CD4-positive, alpha-beta T cell (primary cell): Measurements from ENCODE around the gene NOP56. TPM values are rescaled to one million over a fixed set of nuclear protein-coding genes. Genes with fewer than 3 reads are reported as not detected.

Source experiments
- ATAC-seq: fragments of 200-7000 bp; cut with Tn5 transposase; one replicate; pipeline ENCODE4 v1.10.0; 2022; ENCODE audit warnings: mild to moderate bottlenecking; ENCODE audit not compliant: poor library complexity
- CTCF ChIA-PET: fragments of 350-600 bp; sonication (Branson Sonifier 250); formaldehyde crosslinking; loops from one replicate; lab custom pipeline; 2021; ENCODE audit warnings: antibody characterized with exemption, inconsistent platforms; lab: Charles Lee
- POLR2A ChIA-PET: fragments of 350-600 bp; sonication (Branson Sonifier 250); formaldehyde crosslinking; loops from one replicate; lab custom pipeline; 2021; ENCODE audit warnings: antibody characterized with exemption, inconsistent platforms; lab: Charles Lee
- DNase-seq, 14 experiments: peaks; one replicate each; pipeline ENCODE4 v3.0.0-alpha.2; 2013 to 2020; ENCODE audit warnings: mixed read lengths in 2 of 14
- H3K27ac ChIP-seq, 2 donors: one replicate each; pipeline versions ENCODE4 v1.5.1 to v1.7.0; 2013; ENCODE audit warnings: low read length in 2 of 2, low read depth in 1 of 2, mild to moderate bottlenecking in 1 of 2
- H3K27me3 ChIP-seq, 2 experiments: 1 replicate in 1 of 2; 2 replicates in 1 of 2; pipeline versions ENCODE4 v1.6.1 to v1.7.0; 2013; ENCODE audit warnings: low read length in 2 of 2, control low read depth in 1 of 2, mild to moderate bottlenecking in 1 of 2, moderate library complexity in 1 of 2; ENCODE audit not compliant: insufficient read depth in 2 of 2, control insufficient read depth in 1 of 2
- H3K36me3 ChIP-seq: one replicate; pipeline ENCODE4 v1.6.1; 2013; ENCODE audit warnings: low read length, control low read depth; ENCODE audit not compliant: insufficient read depth
- H3K4me1 ChIP-seq: one replicate; pipeline ENCODE4 v1.6.1; 2013; ENCODE audit warnings: low read length, control low read depth; ENCODE audit not compliant: insufficient read depth
- H3K4me3 ChIP-seq: one replicate; pipeline ENCODE4 v1.5.1; 2013; ENCODE audit warnings: mild to moderate bottlenecking, low read length, moderate library complexity
- H3K9me3 ChIP-seq, 2 experiments: 1 replicate in 1 of 2; 2 replicates in 1 of 2; pipeline versions ENCODE4 v1.6.1 to v1.7.0; 2013; ENCODE audit warnings: low read length in 2 of 2, mild to moderate bottlenecking in 2 of 2, control low read depth in 1 of 2, moderate library complexity in 1 of 2; ENCODE audit not compliant: control insufficient read depth in 1 of 2, insufficient read depth in 1 of 2
- H3K27ac Mint-ChIP-seq: one replicate; pipeline ENCODE4 v1.8.0; 2020; ENCODE audit warnings: mixed read lengths
- H3K27me3 Mint-ChIP-seq: one replicate; pipeline ENCODE4 v1.8.0; 2021; ENCODE audit warnings: mixed read lengths
- H3K36me3 Mint-ChIP-seq: one replicate; pipeline ENCODE4 v1.8.0; 2021; ENCODE audit warnings: low read depth, mixed read lengths
- H3K4me1 Mint-ChIP-seq: one replicate; pipeline ENCODE4 v1.8.0; 2021; ENCODE audit warnings: low read depth, mixed read lengths
- H3K4me3 Mint-ChIP-seq: one replicate; pipeline ENCODE4 v1.8.0; 2020; ENCODE audit warnings: mild to moderate bottlenecking, mixed read lengths
- H3K9me3 Mint-ChIP-seq: one replicate; pipeline ENCODE4 v1.8.0; 2020; ENCODE audit warnings: mixed read lengths
- intact Hi-C, 2 experiments: fragments of 100-400 bp; cut with DNase I in 1 of 2; cut with micrococcal nuclease in 1 of 2; formaldehyde crosslinking; loops; one replicate each; pipeline versions ENCODE4 v1.15.1 to v1.9.0; 2023 to 2025; cut with DNase I, micrococcal nuclease
- polyA plus RNA-seq, 2 donors: library from polyadenylated mRNA; unstranded; fragments of 120-200 nt; gene quantifications; one replicate each; pipeline ENCODE4 v1.2.1, GENCODE V29; 2013
- total RNA-seq, 174 experiments: library from RNA in 2 of 174; stranded (reverse) in 2 of 174; gene quantifications; one replicate each; pipeline ENCODE4 v1.2.3 and lab custom pipeline; 2021 to 2026
- TF ChIP-seq, protein P1 (sequence below): fragments of 200-600 bp; IDR thresholded peaks from one replicate; pipeline ENCODE4 v1.8.0; 2022; ENCODE audit warnings: antibody characterized with exemption, mild to moderate bottlenecking

NOP56 gene, protein sequence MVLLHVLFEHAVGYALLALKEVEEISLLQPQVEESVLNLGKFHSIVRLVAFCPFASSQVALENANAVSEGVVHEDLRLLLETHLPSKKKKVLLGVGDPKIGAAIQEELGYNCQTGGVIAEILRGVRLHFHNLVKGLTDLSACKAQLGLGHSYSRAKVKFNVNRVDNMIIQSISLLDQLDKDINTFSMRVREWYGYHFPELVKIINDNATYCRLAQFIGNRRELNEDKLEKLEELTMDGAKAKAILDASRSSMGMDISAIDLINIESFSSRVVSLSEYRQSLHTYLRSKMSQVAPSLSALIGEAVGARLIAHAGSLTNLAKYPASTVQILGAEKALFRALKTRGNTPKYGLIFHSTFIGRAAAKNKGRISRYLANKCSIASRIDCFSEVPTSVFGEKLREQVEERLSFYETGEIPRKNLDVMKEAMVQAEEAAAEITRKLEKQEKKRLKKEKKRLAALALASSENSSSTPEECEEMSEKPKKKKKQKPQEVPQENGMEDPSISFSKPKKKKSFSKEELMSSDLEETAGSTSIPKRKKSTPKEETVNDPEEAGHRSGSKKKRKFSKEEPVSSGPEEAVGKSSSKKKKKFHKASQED
- total RNA-seq = 100 to 1,000 TPM; 261 to 262 TPM
- polyA plus RNA-seq (2013, experiment 1 of 2) = 138 TPM
- 199 TPM for polyA plus RNA-seq (2013, experiment 2 of 2)
- total RNA-seq (lab: John Stamatoyannopoulos, UW) = 96.2 to 780 (median 216) reads per million in 172 experiments

- Mint-ChIP-seq H3K9me3 (no peaks in the 10 kb centered on the region), H3K27me3 (no peaks in the 10 kb centered on the region), H3K4me1 (peaks cover 59% of the 10 kb centered on the region), H3K27ac (peak within 1 kb of the TSS; percentile 94), H3K36me3 (peaks cover 51% of the 10 kb centered on the region), H3K4me3 (peak within 1 kb of the TSS; percentile 95)
- Histone ChIP-seq H3K9me3 (no peaks in the 10 kb centered on the region), H3K27me3 (no peaks in the 10 kb centered on the region), H3K4me3 (peak within 1 kb of the TSS; percentile 81), H3K4me1 (peaks cover 48% of the 10 kb centered on the region), H3K36me3 (peaks cover 34% of the 10 kb centered on the region), H3K27ac (peak within 1 kb of the TSS; percentile 66 to 83)
- ATAC-seq (peak; percentile 86), DNase-seq (peak; percentile 85 to 98 (median 95))
- TF ChIP-seq, protein P1, sequence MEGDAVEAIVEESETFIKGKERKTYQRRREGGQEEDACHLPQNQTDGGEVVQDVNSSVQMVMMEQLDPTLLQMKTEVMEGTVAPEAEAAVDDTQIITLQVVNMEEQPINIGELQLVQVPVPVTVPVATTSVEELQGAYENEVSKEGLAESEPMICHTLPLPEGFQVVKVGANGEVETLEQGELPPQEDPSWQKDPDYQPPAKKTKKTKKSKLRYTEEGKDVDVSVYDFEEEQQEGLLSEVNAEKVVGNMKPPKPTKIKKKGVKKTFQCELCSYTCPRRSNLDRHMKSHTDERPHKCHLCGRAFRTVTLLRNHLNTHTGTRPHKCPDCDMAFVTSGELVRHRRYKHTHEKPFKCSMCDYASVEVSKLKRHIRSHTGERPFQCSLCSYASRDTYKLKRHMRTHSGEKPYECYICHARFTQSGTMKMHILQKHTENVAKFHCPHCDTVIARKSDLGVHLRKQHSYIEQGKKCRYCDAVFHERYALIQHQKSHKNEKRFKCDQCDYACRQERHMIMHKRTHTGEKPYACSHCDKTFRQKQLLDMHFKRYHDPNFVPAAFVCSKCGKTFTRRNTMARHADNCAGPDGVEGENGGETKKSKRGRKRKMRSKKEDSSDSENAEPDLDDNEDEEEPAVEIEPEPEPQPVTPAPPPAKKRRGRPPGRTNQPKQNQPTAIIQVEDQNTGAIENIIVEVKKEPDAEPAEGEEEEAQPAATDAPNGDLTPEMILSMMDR = no peak
- CTCF ChIA-PET = interaction anchor here (1.0 to 2.6 kb wide), 4 partner anchors 12 to 130 kb away, joined by 4 to 8 read pairs (median 6); partner anchors contain the start of gene IDH3B
- intact Hi-C loops = loop anchor here (1.0 to 5.0 kb wide), 4 partner anchors 12 to 755 kb away; partner anchors contain the start of genes IDH3B (in 2 of the 2), DNAAF9 (in 1 of the 2) and SNRPB (in 1 of the 2)
- POLR2A ChIA-PET = interaction anchor here (0.8 to 6.2 kb wide), 19 partner anchors 8 to 1819 kb away, joined by 3 to 124 read pairs (median 9); partner anchors contain the start of genes EBF4, FAM110A, IDH3B and PCED1A
Measured at GRCh38 chr20:2651772-2652723, at the start of gene NOP56. Gene NOP56, plus strand, starts transcription at chr20:2652632. Its CDS starts 29 bp downstream, at chr20:2652661.

DNA sequence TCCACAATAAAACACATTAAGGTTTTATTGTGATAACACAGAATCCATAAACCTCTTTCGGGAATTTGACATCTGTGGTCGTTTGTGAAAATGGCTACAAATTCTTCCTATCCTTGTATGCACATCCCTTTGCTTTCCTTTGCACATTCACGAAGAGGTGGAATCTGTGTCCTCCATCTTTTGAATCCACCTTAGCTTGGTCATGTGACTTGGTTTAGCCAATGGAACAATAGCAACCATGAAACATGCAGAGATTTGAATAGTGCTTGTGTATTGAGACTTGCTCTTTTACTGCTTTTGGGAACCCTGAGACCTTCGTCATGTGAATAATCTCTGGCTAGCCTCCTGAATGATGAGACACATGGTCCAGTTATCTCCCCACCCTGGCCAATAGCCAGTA lies 49.7 kb upstream of the NOP56 start:
- Histone ChIP-seq H3K27ac (no peak overlapping the region), H3K4me1 (no peaks in the 10 kb centered on the region), H3K27me3 (no peaks in the 10 kb centered on the region), H3K4me3 (no peak overlapping the region), H3K36me3 (no peaks in the 10 kb centered on the region), H3K9me3 (peaks cover 9 to 12% of the 10 kb centered on the region in 2 experiments)
- ATAC-seq = no peak
- DNase-seq = no peak
- Mint-ChIP-seq H3K36me3 (no peaks in the 10 kb centered on the region), H3K4me3 (no peak overlapping the region), H3K4me1 (no peaks in the 10 kb centered on the region), H3K9me3 (peaks cover 8% of the 10 kb centered on the region), H3K27ac (no peak overlapping the region), H3K27me3 (peaks cover 4% of the 10 kb centered on the region)
- ChIA-PET POLR2A (no interaction called here), CTCF (no interaction called here)
- intact Hi-C loops = no loop called here
- TF ChIP-seq, protein P1 = no peak
